ENCODE results near the gene GNPTAB.

Gene GNPTAB

DNA sequence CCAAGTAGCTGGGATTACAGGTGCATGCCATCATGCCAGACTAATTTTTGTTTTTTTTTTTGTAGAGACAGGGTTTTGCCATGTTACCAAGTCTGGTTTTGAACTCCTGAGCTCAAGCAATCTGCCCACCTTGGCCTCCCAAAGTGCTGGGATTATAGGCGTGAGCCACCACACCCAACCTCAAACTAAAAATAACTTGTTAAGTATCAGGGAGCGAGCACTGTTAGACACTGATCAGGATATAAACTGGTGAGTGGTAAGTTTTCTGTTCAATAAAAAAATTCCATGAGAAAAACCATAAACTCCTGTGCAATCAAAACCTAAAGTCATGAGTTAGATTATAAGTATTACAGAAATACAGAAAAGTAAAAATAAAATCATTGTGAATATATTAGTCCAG is 46.9 kb downstream of the GNPTAB start:
- no peak for TF ChIP-seq EZH2phosphoT487 (IDR thresholded peaks at IDR 0.05; ENCODE audit: low read depth)
- TF ChIP-seq, protein P1, sequence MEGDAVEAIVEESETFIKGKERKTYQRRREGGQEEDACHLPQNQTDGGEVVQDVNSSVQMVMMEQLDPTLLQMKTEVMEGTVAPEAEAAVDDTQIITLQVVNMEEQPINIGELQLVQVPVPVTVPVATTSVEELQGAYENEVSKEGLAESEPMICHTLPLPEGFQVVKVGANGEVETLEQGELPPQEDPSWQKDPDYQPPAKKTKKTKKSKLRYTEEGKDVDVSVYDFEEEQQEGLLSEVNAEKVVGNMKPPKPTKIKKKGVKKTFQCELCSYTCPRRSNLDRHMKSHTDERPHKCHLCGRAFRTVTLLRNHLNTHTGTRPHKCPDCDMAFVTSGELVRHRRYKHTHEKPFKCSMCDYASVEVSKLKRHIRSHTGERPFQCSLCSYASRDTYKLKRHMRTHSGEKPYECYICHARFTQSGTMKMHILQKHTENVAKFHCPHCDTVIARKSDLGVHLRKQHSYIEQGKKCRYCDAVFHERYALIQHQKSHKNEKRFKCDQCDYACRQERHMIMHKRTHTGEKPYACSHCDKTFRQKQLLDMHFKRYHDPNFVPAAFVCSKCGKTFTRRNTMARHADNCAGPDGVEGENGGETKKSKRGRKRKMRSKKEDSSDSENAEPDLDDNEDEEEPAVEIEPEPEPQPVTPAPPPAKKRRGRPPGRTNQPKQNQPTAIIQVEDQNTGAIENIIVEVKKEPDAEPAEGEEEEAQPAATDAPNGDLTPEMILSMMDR (IDR thresholded peaks at IDR 0.05; ENCODE audit: low read depth, low read length): no peak
- Histone ChIP-seq H3K9me3 (ENCODE audit: insufficient read depth, low read length) (no peaks in the 10 kb centered on the region), H3K36me3 (replicated peaks; ENCODE audit: low read depth, low read length) (peaks cover 8% of the 10 kb centered on the region), H3K4me2 (ENCODE audit: low read length) (no peak overlapping the region), H3K4me1 (ENCODE audit: low read length) (0 out of 2 replicates have a peak, but pooled peaks cover 4% of the 10 kb centered on the region), H3K4me3 (ENCODE audit: low read length) (no peak overlapping the region), H3K9ac (ENCODE audit: low read length) (no peak overlapping the region), H3K27ac (ENCODE audit: low read length) (no peak overlapping the region), H3K79me2 (ENCODE audit: low read length) (no peaks in the 10 kb centered on the region), H3K27me3 (ENCODE audit: low read depth, low read length) (no peaks in the 10 kb centered on the region), H2AFZ (ENCODE audit: low read depth, low read length) (no peak overlapping the region), H4K20me1 (ENCODE audit: insufficient read depth, low read length) (no peaks in the 10 kb centered on the region)

DNA sequence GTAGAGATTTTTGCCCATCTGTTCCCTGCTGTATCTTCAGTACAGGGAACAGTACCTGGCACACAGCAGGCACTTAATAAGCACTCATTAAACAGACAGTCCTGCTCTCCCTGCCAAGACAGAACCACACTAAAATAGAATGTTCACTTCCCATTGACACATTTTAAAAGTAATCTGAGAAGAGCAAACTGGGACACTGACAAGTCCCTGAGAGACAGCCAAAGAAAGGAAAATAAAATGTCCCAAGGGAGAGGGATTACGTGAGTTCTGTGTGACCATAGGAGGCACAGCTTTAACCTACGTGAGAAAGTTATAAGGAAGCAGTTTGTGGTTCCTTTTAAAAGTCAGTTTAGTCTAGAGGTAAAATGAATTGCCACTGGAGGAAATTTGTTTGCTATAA is 47.6 kb downstream of the GNPTAB start:
- no peaks in the 10 kb centered on the region for H3K79me2 ChIP-seq (ENCODE audit: low read length)
- TF ChIP-seq, protein P1 (IDR thresholded peaks at IDR 0.05; ENCODE audit: low read depth, low read length): no peak
- no peak for TF ChIP-seq EZH2phosphoT487 (IDR thresholded peaks at IDR 0.05; ENCODE audit: low read depth)

DNA sequence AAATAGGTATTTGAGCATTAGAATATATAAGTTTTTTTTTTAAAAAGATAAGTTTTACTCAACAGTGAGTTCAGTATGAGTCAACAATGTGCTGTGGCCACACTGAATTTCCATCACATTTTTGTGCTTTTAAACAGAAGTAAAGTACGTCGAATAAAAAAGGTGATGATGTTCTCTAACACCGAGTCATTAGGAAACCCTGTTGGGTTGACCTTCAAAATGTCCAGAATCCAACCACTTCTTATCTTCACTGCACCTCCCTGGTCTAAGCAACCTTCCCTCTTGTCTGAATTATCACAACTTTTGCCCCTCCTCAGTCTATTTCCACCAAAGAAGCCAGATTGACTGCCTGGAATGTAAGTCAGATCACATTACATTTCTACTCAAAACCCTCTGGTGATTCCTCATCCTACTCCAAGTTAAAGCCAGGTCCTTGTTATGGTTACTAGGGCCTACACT is 48.5 kb downstream of the GNPTAB start:
- no peaks in the 10 kb centered on the region for H3K27me3 ChIP-seq (ENCODE audit: low read depth, low read length)
- TF ChIP-seq EZH2phosphoT487 (IDR thresholded peaks at IDR 0.05; ENCODE audit: low read depth): no peak
- TF ChIP-seq, protein P1 (IDR thresholded peaks at IDR 0.05; ENCODE audit: low read depth, low read length): no peak
- H3K4me2 ChIP-seq (ENCODE audit: low read length): no peak overlapping the region
- no peaks in the 10 kb centered on the region for H3K79me2 ChIP-seq (ENCODE audit: low read length)
- no peak overlapping the region for H3K4me3 ChIP-seq (ENCODE audit: low read length)
- no peak overlapping the region for H3K9ac ChIP-seq (ENCODE audit: low read length)
- peaks cover 8% of the 10 kb centered on the region for H3K36me3 ChIP-seq (replicated peaks; ENCODE audit: low read depth, low read length)
- no peak overlapping the region for H2AFZ ChIP-seq (ENCODE audit: low read depth, low read length)
- H3K9me3 ChIP-seq (ENCODE audit: insufficient read depth, low read length): no peaks in the 10 kb centered on the region
- H4K20me1 ChIP-seq (ENCODE audit: insufficient read depth, low read length): no peaks in the 10 kb centered on the region
- no peak overlapping the region for H3K27ac ChIP-seq (ENCODE audit: low read length)
- 0 out of 2 replicates have a peak, but pooled peaks cover 4% of the 10 kb centered on the region for H3K4me1 ChIP-seq (ENCODE audit: low read length)

More for the DNA sequence above, 47.6 kb downstream of the GNPTAB start:
- no peak overlapping the region for H2AFZ ChIP-seq (ENCODE audit: low read depth, low read length)
- no peaks in the 10 kb centered on the region for H3K9me3 ChIP-seq (ENCODE audit: insufficient read depth, low read length)
- H3K27ac ChIP-seq (ENCODE audit: low read length): no peak overlapping the region
- no peaks in the 10 kb centered on the region for H4K20me1 ChIP-seq (ENCODE audit: insufficient read depth, low read length)
- H3K4me2 ChIP-seq (ENCODE audit: low read length): no peak overlapping the region
- H3K27me3 ChIP-seq (ENCODE audit: low read depth, low read length): no peaks in the 10 kb centered on the region
- peaks cover 8% of the 10 kb centered on the region for H3K36me3 ChIP-seq (replicated peaks; ENCODE audit: low read depth, low read length)
- H3K9ac ChIP-seq (ENCODE audit: low read length): no peak overlapping the region
- H3K4me3 ChIP-seq (ENCODE audit: low read length): no peak overlapping the region
- 0 out of 2 replicates have a peak, but pooled peaks cover 4% of the 10 kb centered on the region for H3K4me1 ChIP-seq (ENCODE audit: low read length)

DNA sequence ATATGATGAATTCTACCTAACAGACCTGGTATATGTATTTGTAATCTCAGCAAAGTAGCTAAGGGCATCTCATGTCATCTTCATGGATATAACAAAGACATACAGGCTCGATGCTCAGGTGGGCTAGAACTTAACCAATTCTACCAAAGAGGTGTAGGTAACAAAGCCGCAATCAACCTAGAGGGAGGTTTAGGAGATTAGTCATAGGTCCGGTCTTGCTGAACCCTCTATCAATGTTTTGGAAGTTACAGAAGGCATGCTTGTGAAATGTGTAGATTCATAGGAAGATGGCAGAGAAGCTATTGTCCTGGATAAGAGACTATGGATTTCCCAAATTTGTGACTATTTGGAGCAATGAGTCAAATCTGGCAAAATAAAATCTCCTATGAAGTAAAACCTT is 48.9 kb downstream of the GNPTAB start:
- Histone ChIP-seq H3K36me3 (replicated peaks; ENCODE audit: low read depth, low read length) (peaks cover 6% of the 10 kb centered on the region), H2AFZ (ENCODE audit: low read depth, low read length) (no peak overlapping the region), H3K9ac (ENCODE audit: low read length) (no peak overlapping the region), H3K4me2 (ENCODE audit: low read length) (no peak overlapping the region), H4K20me1 (ENCODE audit: insufficient read depth, low read length) (no peaks in the 10 kb centered on the region), H3K27ac (ENCODE audit: low read length) (no peak overlapping the region), H3K27me3 (ENCODE audit: low read depth, low read length) (no peaks in the 10 kb centered on the region), H3K79me2 (ENCODE audit: low read length) (no peaks in the 10 kb centered on the region), H3K4me3 (ENCODE audit: low read length) (no peak overlapping the region), H3K4me1 (ENCODE audit: low read length) (0 out of 2 replicates have a peak, but pooled peaks cover 4% of the 10 kb centered on the region), H3K9me3 (ENCODE audit: insufficient read depth, low read length) (no peaks in the 10 kb centered on the region)
- TF ChIP-seq, protein P1 (IDR thresholded peaks at IDR 0.05; ENCODE audit: low read depth, low read length): no peak
- no peak for TF ChIP-seq EZH2phosphoT487 (IDR thresholded peaks at IDR 0.05; ENCODE audit: low read depth)
